Stimulated activated CD4-positive, alpha-beta T cell treated with anti-CD3 and anti-CD28 coated beads, Interleukin-4, amount 100 ng/mL, for 4 hours (primary cell): ENCODE data around the gene KRT38.

Experiments used
- DNase-seq, 2 experiments: peaks; one replicate each; pipeline ENCODE4 v3.0.0-alpha.2; 2020

Gene KRT38

GRCh38 chr17:41440531-41441033 lies at the start of gene KRT38:
KRT38 (minus strand) TSS chr17:41440983; CDS start chr17:41440921, 62 bp downstream.
- DNase-seq = no peak

- no peak for DNase-seq
Measured at GRCh38 chr17:41489531-41489930, 48.7 kb upstream of the KRT38 start, which contains the start of gene KRT36. KRT36 (minus strand) TSS chr17:41489910; CDS start chr17:41489864, 46 bp downstream.

- DNase-seq = peak in 1 of 2 experiments; percentile 33
Measured at GRCh38 chr17:41486809-41487530, 46.2 kb upstream of the KRT38 start.

- DNase-seq = no peak
Measured at GRCh38 chr17:41486316-41486715, 45.5 kb upstream of the KRT38 start.

- DNase-seq = no peak
Measured at GRCh38 chr17:41484920-41485904, 44.4 kb upstream of the KRT38 start.

- DNase-seq = no peak
Measured at GRCh38 chr17:41483991-41484826, 43.4 kb upstream of the KRT38 start.

GRCh38 chr17:41483531-41483930 lies 42.7 kb upstream of the KRT38 start:
- DNase-seq = no peak

- DNase-seq = no peak
Measured at GRCh38 chr17:41481036-41481435, 40.3 kb upstream of the KRT38 start, which contains the start of gene KRT35. KRT35 (minus strand) TSS chr17:41481151; CDS start chr17:41481097, 54 bp downstream.

GRCh38 chr17:41480581-41480980 lies 39.8 kb upstream of the KRT38 start:
- no peak for DNase-seq

- no peak for DNase-seq
Measured at GRCh38 chr17:41480136-41480535, 39.4 kb upstream of the KRT38 start.

GRCh38 chr17:41478237-41478636 lies 37.5 kb upstream of the KRT38 start:
- DNase-seq = no peak

- no peak for DNase-seq
Measured at GRCh38 chr17:41476866-41477815, 36.4 kb upstream of the KRT38 start.

GRCh38 chr17:41475421-41475820 lies 34.6 kb upstream of the KRT38 start:
- no peak for DNase-seq

GRCh38 chr17:41474863-41475262 lies 34.1 kb upstream of the KRT38 start:
- no peak for DNase-seq

- no peak for DNase-seq
Measured at GRCh38 chr17:41468346-41468745, 27.6 kb upstream of the KRT38 start.

GRCh38 chr17:41467561-41467960 lies 26.8 kb upstream of the KRT38 start:
- no peak for DNase-seq

- DNase-seq = no peak
Measured at GRCh38 chr17:41466988-41467387, 26.2 kb upstream of the KRT38 start, which contains the start of gene KRT32. KRT32 (minus strand) TSS chr17:41467386; CDS start chr17:41467325, 61 bp downstream.

GRCh38 chr17:41464682-41465081 lies 23.9 kb upstream of the KRT38 start:
- DNase-seq = no peak

GRCh38 chr17:41464173-41464572 lies 23.4 kb upstream of the KRT38 start:
- no peak for DNase-seq

- DNase-seq = no peak
Measured at GRCh38 chr17:41463746-41464145, 23.0 kb upstream of the KRT38 start.

GRCh38 chr17:41462705-41463104 lies 21.9 kb upstream of the KRT38 start:
- DNase-seq = no peak
